Stimulated activated CD8-positive, alpha-beta memory T cell treated with anti-CD3 and anti-CD28 coated beads, Interleukin-7, amount 100 ng/mL, for 4 hours (primary cell): ENCODE measurements around the gene OTOP2.
A peak's percentile ranks its signal among the peaks of the same experiment; 100 is the strongest.
"Not testable (repeated sequence)": the region's sequence is repeated elsewhere in the genome, so short reads cannot be mapped to it uniquely, and the experiment has no call there.

Experiments used
- DNase-seq, 2 donors: peaks; one replicate each; pipeline ENCODE4 v3.0.0-alpha.2; 2020; ENCODE audit warnings: low read depth in 2 of 2

The OTOP2 gene

DNA sequence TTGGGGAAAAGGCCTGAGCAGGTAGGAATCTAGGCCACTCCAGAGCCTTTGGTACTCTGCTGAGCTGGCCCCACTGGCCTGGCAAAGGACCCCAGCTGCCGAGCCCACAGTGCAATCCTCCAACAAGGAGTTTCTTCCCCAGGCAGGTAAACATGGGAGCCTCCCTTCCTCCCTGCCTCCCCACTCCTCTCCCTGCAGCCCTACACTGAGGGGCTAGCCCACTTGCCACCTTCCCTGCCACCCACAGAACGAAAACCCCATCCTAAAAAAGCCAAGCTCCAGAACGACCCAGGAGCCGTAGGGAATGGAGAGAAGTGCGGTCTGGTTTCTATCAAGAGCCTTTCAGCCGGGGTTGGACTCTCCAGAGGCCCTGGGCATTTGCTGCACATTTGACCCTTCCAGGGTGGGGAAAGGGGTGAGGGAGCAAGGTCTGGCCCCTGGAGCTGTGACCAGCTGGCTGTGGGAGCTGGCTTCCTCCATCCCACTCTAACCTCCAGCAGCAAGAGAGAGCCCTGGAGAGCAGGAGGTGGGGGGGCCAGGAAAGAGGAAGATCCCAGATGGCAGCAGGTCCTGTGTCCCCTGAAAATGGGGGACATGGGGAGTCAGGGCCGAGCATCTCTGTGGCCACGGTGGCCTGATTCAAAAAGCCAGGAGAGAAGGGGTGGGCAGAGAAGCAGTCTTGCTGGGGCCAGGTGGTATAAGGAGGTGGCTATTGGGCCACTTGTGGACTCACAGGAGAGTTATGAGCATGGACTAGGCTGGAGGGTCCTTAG lies 47.2 kb downstream of the OTOP2 start:
- DNase-seq = no peak

DNA sequence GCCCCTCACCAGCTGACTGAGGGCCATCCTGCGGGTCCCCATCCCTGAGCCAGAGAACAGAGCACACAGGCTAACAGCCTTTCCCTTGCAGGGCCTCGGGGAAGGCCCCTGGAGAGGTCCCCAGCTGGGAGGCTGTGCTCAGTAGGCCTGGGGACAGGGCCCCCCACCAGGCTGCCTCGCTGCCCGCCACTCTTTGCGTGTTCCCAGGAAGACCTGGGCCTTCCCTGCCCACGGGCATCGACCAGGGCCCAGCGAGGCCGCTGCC lies 47.7 kb downstream of the OTOP2 start:
- DNase-seq = no peak

DNA sequence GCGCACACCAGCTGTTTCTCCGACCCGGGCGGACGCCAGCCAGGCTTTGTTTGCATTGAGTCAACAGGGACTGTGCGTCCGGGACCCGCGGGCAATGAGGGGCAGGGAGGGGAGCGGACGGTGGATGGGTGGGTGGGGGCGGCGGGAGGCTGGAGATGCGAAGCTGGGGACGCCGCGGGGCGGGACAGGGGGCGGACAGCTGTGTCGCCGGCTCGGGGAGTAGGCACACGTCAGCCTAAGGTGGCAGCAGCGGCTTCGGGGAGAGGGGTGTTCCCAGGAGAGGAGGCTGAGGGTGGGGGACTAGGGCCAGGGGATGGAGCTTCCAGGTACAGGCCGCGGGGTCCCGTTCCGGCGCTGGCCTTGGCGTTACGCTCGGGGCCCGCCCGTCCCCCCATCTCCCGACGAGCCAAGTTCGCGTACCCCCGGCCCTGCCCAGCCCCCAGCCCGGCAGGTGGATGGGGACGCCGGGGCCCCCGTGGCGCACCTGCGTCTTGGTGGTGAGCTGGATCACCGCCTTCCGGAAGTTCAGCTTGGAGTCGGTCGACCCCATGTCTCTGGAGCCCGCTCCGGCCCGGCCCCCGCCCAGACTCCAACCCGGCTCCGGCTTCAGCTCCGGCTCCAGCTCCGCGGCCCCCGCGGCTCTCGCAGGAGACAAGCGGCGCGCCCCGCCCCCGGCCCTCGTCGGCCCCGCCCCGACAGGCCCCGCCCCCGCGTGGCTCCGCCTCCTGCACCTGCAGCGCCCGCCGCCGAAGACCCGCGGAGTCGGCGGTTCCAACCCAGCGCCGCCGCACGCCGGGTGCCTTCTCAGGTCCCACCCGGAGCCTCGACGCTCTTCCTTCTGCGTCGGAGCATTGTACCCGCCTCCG lies 48.3 kb downstream of the OTOP2 start, which contains the start of gene HID1:
Gene HID1 (minus strand): TSS at position 653 of the 866 bp plus-strand sequence. CDS start 103 bp downstream, at position 550.
- peak; percentile 51 to 76 for DNase-seq

DNA sequence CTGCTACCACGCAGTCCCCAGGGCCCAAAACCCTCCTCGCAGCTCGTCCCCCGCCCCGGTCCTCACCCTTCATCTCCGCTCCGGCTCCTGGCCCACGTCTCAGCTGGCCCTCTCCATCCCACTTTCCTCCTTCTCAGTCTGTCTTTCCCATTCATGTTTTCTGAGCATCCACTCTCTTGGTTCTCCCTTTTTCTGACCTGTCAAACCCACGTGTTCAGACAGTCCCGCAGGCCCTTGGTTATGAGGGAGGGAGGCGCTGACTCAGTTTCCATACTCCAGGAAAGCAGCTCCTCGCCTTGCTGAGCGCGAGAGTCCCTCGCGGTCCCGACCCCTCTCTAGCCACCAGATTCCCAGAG lies 48.9 kb downstream of the OTOP2 start:
- no peak for DNase-seq

DNA sequence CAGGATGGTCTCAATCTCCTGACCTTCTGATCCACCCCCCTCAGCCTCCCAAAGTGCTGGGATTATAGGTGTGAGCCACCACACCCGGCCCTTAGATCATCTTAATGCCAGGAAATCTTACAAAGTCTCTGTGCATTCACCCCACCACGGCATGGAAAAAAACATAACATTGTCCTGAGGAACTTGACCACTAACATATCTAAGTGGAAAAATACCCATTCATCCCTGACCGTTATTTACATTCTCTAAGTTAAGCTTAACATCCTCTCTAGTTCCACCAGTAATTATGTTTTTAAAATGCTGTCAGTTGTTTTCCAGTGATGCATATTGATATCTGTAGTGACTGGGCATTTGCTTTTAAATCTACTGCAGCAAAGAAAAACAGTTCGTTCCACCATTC lies 51.9 kb downstream of the OTOP2 start:
- no peak for DNase-seq

DNA sequence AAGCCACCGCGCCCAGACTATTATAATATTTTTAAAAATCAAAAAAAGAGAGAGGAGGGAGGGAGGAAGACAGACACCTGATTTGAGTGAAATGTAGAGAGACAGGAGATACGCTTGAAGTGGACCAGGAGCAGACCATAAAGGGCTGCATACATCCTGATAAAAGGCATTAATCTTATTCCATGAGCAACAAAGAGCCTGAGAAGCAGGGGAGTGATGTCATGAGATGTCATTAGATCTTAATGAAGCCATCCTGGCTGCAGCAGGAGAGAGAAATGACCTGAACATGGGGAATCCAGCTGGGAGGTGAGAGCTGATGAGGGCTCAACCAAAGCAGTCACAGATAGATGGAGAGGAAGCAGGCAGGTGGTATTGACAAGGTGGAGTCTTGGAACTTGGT lies 53.7 kb downstream of the OTOP2 start:
- DNase-seq = no peak

DNA sequence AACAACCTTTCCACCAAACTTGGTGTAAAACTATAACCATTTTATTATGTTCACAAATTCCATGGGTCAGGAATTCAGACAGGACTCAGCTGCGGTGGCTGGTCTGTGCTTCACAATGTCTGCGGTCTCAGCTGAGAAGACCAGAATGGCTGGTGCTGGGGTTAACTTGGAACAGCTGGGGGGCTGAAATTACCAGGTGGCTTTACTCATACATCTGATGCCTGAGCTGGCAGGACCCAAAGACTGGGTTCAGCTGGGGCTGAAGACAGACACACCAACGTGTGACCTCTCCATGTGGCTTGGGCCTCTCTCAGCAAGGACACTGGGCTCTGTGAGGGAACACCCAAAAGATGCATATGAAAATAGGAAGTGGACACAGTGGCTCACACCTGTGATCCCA lies 54.2 kb downstream of the OTOP2 start:
- DNase-seq = no peak

DNA sequence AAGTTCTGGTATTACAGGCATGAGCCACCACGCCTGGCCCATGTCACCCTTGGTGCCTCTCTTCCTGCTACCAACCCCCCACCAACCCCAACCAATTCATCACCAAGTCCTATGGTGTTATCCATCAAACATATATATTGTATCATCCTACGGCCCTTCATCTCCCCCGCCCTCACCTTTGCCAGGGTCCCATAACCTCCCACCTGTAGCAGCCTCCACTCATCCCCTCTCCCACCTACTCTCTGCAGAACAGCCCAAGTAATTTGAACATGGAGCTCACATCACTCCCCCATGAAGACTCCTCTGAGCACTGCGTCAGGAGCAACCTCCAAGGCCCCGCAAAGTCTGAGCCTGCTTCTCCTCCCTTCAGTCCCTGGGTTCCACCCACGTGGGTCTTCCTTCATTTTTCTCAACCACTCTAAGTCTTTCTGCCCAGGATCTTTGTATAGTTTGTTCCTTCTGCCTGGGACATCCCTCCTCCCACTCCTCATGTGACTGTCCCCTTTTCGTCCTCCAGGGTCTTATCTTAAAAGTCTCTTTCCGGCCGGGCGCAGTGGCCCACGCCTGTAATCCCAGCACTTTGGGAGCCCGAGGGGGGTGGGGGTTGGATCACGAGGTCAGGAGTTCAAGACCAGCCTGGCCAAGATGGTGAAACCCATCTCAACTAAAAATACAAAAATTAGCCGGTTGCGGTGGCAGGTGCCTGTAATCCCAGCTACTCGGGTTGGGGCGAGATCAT lies 55.5 kb downstream of the OTOP2 start:
- DNase-seq = no peak

DNA sequence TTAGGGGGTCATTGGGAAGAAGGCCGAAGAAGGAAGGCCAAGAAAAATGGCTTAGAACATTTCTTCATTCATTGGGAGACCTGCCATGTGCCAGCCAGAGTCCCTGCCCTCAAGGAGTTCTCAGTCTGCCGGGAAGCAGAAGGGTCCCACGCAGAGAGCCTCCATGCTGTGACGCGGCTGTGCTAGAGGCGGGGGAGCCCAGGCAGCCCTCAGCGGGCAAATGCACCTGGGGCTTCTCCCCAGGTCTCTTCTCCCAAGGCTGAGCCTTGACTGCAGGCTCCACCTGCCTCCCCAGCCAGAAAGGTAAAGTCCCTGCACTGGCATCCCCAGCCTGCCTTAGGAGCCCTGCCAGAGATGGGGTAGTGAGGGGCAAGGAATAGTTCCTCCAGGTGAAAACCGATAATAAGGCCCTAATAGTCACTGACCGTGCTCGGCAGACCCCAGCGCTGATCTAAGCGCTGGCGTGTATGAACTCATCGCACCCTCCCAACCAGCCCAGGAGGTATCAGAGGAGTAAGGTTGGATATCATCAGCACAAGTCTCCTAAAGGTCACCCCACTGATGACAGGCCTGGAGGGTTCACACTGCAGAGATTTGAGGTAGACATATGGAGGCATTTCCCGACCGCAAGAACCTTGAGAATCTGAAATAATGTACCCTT lies 57.4 kb downstream of the OTOP2 start:
- DNase-seq = no peak

DNA sequence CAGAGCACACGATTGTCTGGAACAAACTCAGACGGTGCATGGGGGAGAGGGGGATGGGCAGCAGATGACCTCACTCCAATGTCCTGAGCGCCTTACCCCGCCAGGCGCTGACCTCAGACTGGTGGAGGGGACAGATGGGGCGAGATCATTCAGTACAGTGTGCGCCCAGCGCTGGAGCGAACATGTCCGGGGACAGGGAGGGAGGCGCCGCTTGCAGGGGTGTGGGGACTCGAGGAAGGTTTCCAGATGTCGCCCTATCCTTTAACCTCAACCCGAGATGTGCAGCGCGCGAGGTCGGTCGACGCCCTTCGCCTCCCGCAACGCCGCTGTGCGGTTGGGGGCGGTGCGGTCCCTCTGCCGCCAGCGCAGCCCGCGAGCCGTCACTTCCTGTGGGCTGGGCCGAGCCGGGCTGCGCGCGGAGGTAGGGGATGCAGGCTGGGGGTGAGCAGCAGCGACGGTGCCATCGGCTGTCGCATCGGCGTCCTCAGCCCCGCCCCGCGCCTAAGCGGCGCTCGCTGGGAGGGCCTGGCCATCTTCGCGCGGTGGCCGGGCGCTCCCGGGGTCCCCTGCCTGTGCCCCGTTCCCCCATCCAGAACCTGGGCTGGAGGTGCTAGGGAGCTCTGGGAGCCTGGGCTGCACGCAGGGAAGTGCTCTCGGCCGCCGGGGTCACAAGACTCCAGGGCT lies 58.0 kb downstream of the OTOP2 start:
- peak; percentile 45 to 74 for DNase-seq

DNA sequence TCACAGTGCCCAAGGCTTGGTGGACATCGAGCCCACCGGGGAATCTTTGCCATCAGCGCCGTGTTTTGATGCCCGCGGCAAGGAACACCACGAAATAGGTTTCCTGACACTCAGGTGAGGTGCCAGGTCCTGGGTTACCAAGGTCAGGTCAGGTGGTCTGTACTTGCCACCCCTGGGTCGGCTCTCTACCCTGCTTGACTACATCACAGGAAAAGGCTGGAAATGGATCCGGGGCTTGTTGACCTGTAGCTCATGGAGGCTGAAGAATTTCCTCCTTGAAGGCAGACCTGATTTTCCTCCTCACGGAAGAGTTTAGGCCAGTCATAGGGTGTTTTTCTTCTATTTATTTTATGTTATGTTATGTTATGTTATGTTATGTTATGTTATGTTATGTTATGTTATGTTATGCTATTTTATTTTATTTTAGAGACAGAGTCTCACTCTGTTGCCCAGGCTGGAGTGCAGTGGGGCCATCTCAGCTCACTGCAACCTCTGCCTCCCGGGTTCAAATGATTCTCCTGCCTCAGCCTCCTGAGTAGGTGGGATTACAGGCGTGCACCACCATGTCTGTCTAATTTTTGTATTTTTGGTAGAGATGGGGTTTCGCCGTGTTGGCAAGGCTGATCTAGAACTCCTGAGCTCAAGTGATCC lies 58.7 kb downstream of the OTOP2 start:
- not testable (repeated sequence) for DNase-seq
